LHCN-M2 (cell line): ENCODE data around the gene REST. TPM values are rescaled to one million over a fixed set of nuclear protein-coding genes. Genes with fewer than 3 reads are reported as not detected.

Experiments
- DNase-seq: peaks from one replicate; pipeline ENCODE4 v3.0.0-alpha.2; 2012; ENCODE audit warnings: low read depth
- total RNA-seq: library from RNA; depleted of rRNA; stranded (reverse); fragments of >200 nt; gene quantifications from 2 replicates; pipeline ENCODE4 v1.2.3, GENCODE V29; 2014; rRNA removed

Gene REST
- total RNA-seq, 1 experiment from 2014 or later = 34.4 TPM

- DNase-seq = no peak
Observed at GRCh38 chr4:56976837-56977320, 69.2 kb downstream of the REST start.

GRCh38 chr4:56977321-56978012 is 69.8 kb downstream of the REST start, which contains the start of gene NOA1:
Gene NOA1, minus strand, starts transcription at chr4:56977606. Its CDS starts 21 bp downstream, at chr4:56977585.
- peak; percentile 99 for DNase-seq

- peak; percentile 95 for DNase-seq
Observed at GRCh38 chr4:56978750-56979303, 71.1 kb downstream of the REST start, which contains the start of gene POLR2B. Gene POLR2B, plus strand, starts transcription at chr4:56978896. Its CDS starts 90 bp downstream, at chr4:56978986.

GRCh38 chr4:56979421-56980072 is 71.8 kb downstream of the REST start:
- DNase-seq = peak; percentile 27

GRCh38 chr4:56981795-56982201 is 74.1 kb downstream of the REST start:
- no peak for DNase-seq

GRCh38 chr4:56986192-56986591 is 78.5 kb downstream of the REST start:
- DNase-seq = no peak

- no peak for DNase-seq
Observed at GRCh38 chr4:56986952-56987351, 79.3 kb downstream of the REST start.

GRCh38 chr4:56990109-56990905 is 82.6 kb downstream of the REST start:
- DNase-seq = peak; percentile 65

GRCh38 chr4:56995525-56995924 is 87.8 kb downstream of the REST start:
- peak; percentile 27 for DNase-seq

- no peak for DNase-seq
Observed at GRCh38 chr4:56999751-57000150, 92.1 kb downstream of the REST start.

GRCh38 chr4:57013543-57014120 is 105.9 kb downstream of the REST start:
- no peak for DNase-seq

Other genes starting within 250 kb of the REST start
- gene HOPX, start 226.6 kb upstream of the REST start, total RNA-seq = 0.26 and 0.92 TPM in 2 replicates
- gene SPINK2, start 86.2 kb upstream of the REST start, total RNA-seq = not detected in 2 replicates
- gene NOA1, start 69.7 kb downstream of the REST start, total RNA-seq = 22.9 and 24.3 TPM in 2 replicates
- gene POLR2B, start 71.0 kb downstream of the REST start, total RNA-seq = 129 and 139 TPM in 2 replicates
- 221 and 314 TPM in 2 replicates for gene IGFBP7, start 202.5 kb downstream of the REST start, total RNA-seq